Suppressor macrophage treated with lipopolysaccharide for 1 hour (primary cell): ENCODE data around the gene IFNB1.

ENCODE experiments used
- DNase-seq, 3 donors: peaks; one replicate each; pipeline ENCODE4 v3.0.0-alpha.2; 2020 to 2022

Gene IFNB1

GRCh38 chr9:21070171-21070571, 7.6 kb downstream of the IFNB1 start:
- DNase-seq, result peak; percentile 76 to 89 (median 88)

- peak in 1 of 3 donors; percentile 24 for DNase-seq
Observed at GRCh38 chr9:21060919-21061561, 16.7 kb downstream of the IFNB1 start.

DNA sequence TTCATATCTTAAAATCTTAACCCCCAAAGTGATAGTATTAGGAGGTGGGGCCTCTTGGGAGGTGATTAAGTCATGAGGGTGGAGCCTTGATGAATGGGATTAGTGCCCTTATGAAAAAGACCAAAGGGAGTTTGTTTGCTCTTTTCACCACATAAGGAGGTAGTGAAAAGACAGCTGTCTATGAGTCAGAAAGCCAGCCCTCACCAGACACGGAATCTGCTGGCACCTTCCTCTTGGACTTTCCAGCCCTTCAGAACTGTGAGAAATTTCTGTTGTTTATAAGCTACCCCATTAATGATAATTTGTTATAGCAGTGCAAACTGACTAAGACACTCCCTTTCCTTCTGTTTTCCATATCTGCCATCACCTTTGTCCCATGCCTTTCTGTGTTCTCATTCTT, 20.8 kb downstream of the IFNB1 start:
- peak; percentile 69 to 74 (median 69) for DNase-seq

- DNase-seq, result peak in 1 of 3 donors; percentile 29
Observed at GRCh38 chr9:21053851-21054250, 23.9 kb downstream of the IFNB1 start.

DNA sequence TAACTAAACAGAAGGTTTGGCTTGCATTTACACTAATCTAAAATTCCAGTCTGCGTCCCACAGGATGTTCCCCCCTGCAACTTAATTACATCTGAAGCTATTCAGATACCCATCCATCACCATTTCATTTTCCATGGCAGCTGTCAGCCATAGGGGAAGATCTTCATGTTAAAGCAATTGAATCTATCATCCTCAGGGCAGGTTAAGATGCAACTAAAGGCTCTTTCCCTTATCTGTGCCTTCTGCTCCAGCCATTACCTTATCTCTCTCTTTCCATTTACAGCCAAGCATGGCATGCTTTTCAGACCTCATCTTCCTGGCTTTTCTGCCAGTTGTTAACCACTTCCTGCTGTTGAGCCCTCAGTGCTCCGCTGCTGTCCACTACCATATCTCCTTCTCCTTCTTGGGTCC, 30.5 kb downstream of the IFNB1 start:
- DNase-seq, result peak in 1 of 3 donors; percentile 27

- DNase-seq, result no peak
Observed at GRCh38 chr9:21043841-21044240, 33.9 kb downstream of the IFNB1 start.

- no peak for DNase-seq
Observed at GRCh38 chr9:21042466-21042865, 35.3 kb downstream of the IFNB1 start.

DNA sequence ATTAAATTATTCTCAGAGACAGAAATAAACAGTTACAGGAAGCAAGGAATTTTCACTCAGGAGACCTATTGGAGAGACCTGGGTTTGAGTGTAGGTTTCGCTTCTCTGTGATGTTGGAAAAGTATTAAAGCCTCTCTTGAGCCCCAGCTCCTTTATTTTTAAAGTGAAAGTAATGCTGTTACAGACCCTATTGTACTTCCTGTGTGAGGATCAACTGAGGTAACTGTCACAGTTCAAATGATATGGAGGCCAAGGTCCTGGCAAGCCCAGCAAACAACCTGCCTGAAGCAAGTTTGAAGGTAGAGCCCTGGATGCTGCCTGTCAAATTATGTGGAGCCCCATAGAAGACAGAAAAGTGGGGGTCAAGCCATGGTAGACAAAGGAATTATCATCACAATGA, 38.4 kb downstream of the IFNB1 start:
- no peak for DNase-seq

GRCh38 chr9:21037278-21037677, 40.5 kb downstream of the IFNB1 start:
- no peak for DNase-seq

DNA sequence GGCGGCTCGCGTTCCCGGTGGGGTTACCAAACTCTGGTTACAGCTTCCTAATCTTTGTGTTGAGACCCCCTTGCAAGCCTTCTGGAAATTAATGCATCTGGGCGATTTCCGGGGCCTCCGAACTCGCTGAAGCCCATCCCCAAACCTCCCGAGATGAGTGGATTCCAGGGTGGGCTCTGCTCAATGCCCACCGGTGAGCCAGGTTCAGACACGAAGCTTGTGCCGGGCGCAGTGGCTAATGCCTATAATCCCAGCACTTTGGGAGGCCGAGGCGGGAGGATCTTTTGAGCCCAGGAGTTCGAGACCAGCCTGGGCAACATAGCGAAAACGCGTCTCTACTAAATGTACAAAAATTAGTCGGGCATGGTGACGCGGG, 45.9 kb downstream of the IFNB1 start:
- DNase-seq, result no peak

GRCh38 chr9:21031091-21031807, 46.5 kb downstream of the IFNB1 start, which contains the start of gene HACD4:
Gene HACD4 (minus strand): TSS chr9:21031640. CDS start chr9:21031590, 50 bp downstream.
- peak; percentile 67 to 87 (median 76) for DNase-seq

- DNase-seq, result peak; percentile 82 to 93 (median 91)
Observed at GRCh38 chr9:21030389-21031035, 47.2 kb downstream of the IFNB1 start.

GRCh38 chr9:21029661-21030060, 48.1 kb downstream of the IFNB1 start:
- no peak for DNase-seq

DNA sequence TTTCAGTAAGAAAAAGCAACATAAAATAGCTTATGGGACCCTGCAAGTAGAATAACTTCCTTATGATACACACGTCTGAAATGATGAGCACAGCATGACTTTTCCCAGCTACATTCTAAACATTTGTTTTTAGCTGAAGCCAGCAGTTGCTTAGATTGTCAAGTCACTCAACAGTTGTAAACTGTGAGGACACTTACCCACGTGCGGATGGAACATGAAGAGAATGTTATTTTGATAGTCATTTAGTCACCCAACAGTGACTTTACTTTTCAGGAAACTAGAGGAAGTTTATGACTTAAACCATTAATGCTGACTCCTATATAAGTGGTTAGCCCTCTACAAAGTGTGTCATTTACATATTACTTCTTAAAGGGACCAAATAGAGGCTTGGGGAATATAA, 49.3 kb downstream of the IFNB1 start:
- peak; percentile 79 to 97 (median 92) for DNase-seq

DNA sequence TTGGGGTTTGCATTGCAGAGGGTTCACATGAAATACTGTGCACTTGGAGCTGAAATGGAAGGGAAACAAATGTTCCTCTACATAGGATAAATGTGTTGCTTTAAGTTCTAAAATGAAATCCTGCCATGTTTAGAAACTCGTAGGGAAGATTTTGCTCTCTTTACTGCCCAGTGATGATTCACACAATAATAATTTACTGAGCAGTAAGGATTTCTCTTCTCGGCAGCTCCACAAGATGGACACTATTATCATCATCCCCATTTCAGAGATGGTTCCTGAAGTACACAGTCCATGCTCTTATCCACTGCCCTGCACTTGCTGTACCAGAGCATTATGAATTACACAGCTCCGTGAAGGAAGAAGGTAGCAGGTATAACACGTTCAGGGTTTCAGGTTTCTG, 50.4 kb downstream of the IFNB1 start:
- no peak for DNase-seq
